ENCODE results near the gene TAOK2. TPM values are rescaled to one million over a fixed set of nuclear protein-coding genes. Genes with fewer than 3 reads are reported as not detected.

TAOK2 gene
- total RNA-seq, 1 donor from 2014 or later: 40.1 TPM

DNA sequence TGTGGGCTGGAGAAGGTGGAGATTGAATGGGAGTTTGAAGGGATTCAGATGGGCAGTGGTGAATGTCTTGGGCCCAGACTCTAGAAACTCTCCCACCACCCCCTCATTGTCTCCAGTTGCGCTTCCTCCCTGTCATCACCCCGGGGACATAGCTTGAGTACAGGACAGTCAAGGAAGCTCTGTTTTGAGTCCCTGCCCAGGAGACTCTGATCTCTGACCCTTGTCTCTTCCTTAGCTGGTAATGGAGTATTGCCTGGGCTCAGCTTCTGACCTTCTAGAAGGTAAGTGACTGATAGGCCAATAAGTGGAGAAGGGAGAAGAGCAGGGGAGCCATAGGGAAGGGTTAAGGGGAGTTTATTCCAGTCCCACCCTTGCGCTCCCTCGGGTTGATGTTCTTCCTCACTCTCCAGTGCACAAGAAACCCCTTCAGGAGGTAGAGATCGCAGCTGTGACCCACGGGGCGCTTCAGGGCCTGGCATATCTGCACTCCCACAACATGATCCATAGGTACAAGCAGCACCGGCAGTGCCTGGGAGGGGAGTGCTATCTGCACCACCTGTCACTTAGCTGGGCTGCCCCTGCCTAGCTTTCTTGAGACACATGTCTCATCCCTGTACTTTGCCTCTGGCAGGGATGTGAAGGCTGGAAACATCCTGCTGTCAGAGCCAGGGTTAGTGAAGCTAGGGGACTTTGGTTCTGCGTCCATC, 5.0 kb downstream of the TAOK2 start:
- H3K36me3 ChIP-seq (ENCODE audit: control insufficient read depth, insufficient read depth, low read length): peaks cover 1% of the 10 kb centered on the region
- DNase-seq (ENCODE audit: low read depth): no peak
- H3K4me3 ChIP-seq (ENCODE audit: low read depth, low read length): no peak overlapping the region
- H3K27me3 ChIP-seq (ENCODE audit: control insufficient read depth, insufficient read depth, low read length): no peaks in the 10 kb centered on the region
- no peak for TF ChIP-seq CTCF (IDR thresholded peaks at IDR 0.05; ENCODE audit: insufficient read depth, low read length, poor library complexity, severe bottlenecking)

GRCh38 chr16:29982560-29983419, 9.1 kb downstream of the TAOK2 start:
- no peak for TF ChIP-seq CTCF (IDR thresholded peaks at IDR 0.05; ENCODE audit: insufficient read depth, low read length, poor library complexity, severe bottlenecking)
- DNase-seq (ENCODE audit: low read depth): no peak
- H3K27me3 ChIP-seq (ENCODE audit: control insufficient read depth, insufficient read depth, low read length): no peaks in the 10 kb centered on the region
- H3K4me3 ChIP-seq (ENCODE audit: low read depth, low read length): no peak overlapping the region
- peaks cover 3% of the 10 kb centered on the region for H3K36me3 ChIP-seq (ENCODE audit: control insufficient read depth, insufficient read depth, low read length)

GRCh38 chr16:29983420-29984136, 9.9 kb downstream of the TAOK2 start:
- H3K27me3 ChIP-seq (ENCODE audit: control insufficient read depth, insufficient read depth, low read length): no peaks in the 10 kb centered on the region
- H3K36me3 ChIP-seq (ENCODE audit: control insufficient read depth, insufficient read depth, low read length): peaks cover 1% of the 10 kb centered on the region
- no peak for DNase-seq (ENCODE audit: low read depth)
- TF ChIP-seq CTCF (IDR thresholded peaks at IDR 0.05; ENCODE audit: insufficient read depth, low read length, poor library complexity, severe bottlenecking): no peak
- no peak overlapping the region for H3K4me3 ChIP-seq (ENCODE audit: low read depth, low read length)

GRCh38 chr16:29984137-29984763, 10.6 kb downstream of the TAOK2 start:
- no peak for TF ChIP-seq CTCF (IDR thresholded peaks at IDR 0.05; ENCODE audit: insufficient read depth, low read length, poor library complexity, severe bottlenecking)
- DNase-seq (ENCODE audit: low read depth): no peak
- Histone ChIP-seq H3K27me3 (ENCODE audit: control insufficient read depth, insufficient read depth, low read length) (no peaks in the 10 kb centered on the region), H3K4me3 (ENCODE audit: low read depth, low read length) (no peak overlapping the region), H3K36me3 (ENCODE audit: control insufficient read depth, insufficient read depth, low read length) (peaks cover 1% of the 10 kb centered on the region)

DNA sequence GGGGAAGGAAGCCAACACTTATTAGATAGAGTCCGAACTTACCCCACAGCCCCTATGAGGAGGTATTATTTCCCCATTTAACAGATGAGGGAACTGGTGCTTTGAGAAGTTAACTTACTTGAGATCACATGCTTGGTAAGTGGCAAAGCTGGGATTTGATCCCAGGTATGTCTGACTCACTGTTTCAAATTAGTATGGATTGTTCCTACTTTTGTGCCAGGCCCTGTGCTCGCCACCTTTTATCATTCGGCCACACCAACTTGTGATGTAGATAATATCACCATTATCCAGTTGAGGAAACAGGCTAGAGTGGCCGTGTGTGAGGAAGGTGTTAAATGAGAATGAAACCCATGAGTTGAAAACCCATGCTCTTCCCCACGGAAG, 11.1 kb downstream of the TAOK2 start:
- peaks cover 1% of the 10 kb centered on the region for H3K36me3 ChIP-seq (ENCODE audit: control insufficient read depth, insufficient read depth, low read length)
- no peak overlapping the region for H3K4me3 ChIP-seq (ENCODE audit: low read depth, low read length)
- no peak for TF ChIP-seq CTCF (IDR thresholded peaks at IDR 0.05; ENCODE audit: insufficient read depth, low read length, poor library complexity, severe bottlenecking)
- DNase-seq (ENCODE audit: low read depth): no peak
- H3K27me3 ChIP-seq (ENCODE audit: control insufficient read depth, insufficient read depth, low read length): no peaks in the 10 kb centered on the region
